Panc1 (cell line): ENCODE results near the gene ZNF710.

Experiments used
- CTCF ChIP-seq: fragments of 450-650 bp; IDR thresholded peaks from 2 replicates; pipeline ENCODE4 v1.5.1; 2017; ENCODE audit warnings: mild to moderate bottlenecking
- POLR2AphosphoS5 ChIP-seq: IDR thresholded peaks from 2 replicates; pipeline ENCODE4 v1.6.1; 2012; ENCODE audit warnings: mild to moderate bottlenecking, low read depth, low read length, moderate library complexity
- REST ChIP-seq, 2 experiments: IDR thresholded peaks; 2 replicates each; pipeline ENCODE4 v1.6.1; 2011 to 2012; ENCODE audit warnings: low read depth in 2 of 2, control low read depth in 1 of 2, low read length in 1 of 2, mild to moderate bottlenecking in 1 of 2, moderate library complexity in 1 of 2; ENCODE audit not compliant: insufficient read depth in 1 of 2

GRCh38 chr15:90042766-90043529 is 41.8 kb downstream of the ZNF710 start:
- TF ChIP-seq CTCF (no peak), REST (IDR thresholded peaks at IDR 0.05; ENCODE audit: insufficient read depth in 1 of 2, low read depth in 2 of 2, low read length in 1 of 2) (no peak), POLR2AphosphoS5 (no peak)
